HG02623 (cell line): ENCODE results near the gene SULF2.

Experiments used
- ATAC-seq: cut with Tn5 transposase; IDR thresholded peaks from one replicate; pipeline ENCODE4 v1.9.1; 2021; ENCODE audit warnings: moderate library complexity; ENCODE audit not compliant: unreplicated experiment

SULF2 gene

DNA sequence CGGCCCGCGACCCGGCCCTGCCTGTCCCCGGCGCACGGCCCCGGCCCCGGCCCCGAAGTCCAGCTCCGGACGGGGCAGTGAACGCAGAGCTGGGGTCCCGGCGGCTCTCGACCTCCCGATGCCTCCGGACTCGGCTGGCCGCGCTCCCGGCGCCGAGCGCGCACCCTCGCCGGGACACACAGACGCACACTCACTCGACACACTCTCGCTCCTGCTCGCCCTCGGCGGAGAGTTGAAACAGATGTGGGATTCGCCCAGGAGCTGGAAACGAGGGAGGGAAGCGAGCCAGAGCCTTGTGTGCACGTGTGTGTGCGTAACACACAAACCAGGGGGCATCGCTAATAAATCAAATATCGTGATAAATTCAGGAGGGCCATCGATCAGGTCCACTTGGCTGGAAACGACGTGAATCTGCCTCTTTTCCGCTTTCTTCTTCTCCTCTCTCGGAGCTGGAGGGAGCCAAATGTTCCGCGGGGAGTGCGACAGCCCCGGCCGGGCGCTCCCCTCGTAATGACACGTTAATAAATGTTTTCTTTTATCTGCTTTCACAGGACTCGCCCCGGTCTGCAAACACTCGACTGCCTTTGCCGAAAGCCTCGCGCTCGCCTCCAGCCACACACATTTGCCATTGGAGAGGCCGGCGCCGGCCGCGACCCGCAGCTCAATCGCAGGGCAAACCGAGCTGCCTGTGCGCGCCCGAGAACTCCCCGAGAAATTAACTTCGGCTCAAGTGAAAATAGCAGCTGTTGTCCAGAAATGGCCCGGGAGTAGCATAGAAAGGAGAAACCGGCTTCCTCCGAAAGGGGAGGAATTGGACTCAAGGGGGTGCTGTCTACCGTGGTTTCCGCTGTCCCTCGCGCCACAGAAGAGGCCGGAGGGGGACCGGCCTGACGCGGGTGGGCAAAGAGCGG lies 828 bp upstream of the SULF2 start:
- no peak for ATAC-seq

DNA sequence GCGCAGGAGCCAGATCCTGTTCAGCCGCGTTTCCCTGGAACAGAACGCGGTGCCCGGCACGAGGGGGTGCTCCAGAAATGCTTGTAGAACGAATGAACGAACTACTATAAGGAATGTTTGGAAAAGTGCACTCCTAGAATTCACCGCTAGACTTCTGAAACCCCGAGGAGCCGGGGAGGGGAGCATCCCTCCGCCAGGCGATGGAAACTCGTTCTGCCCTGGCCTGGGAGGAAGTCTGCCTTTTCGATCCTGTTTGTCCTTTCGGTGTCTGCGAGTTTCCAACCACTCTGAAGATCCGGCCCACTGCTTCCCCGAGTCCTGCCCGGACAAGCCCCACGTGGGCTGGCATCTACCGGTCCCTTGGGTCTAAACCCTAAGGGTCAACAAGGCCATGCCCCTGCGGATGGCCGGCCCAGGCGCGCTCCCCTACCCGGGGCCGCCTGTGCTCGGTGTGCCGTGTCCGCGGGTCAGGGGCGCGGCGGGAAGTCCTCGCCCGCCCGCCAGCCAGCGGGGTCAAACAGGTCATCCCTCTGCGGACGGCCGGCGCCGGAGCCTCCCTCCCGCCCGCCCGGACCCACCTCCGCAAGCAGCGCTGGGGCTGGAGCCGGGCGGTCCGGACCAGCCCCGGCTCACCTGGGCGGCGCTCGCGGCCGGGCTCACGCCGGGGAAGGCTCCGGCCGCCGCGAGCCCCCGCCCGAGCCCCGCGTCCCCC lies 526 bp downstream of the SULF2 start:
- no peak for ATAC-seq

DNA sequence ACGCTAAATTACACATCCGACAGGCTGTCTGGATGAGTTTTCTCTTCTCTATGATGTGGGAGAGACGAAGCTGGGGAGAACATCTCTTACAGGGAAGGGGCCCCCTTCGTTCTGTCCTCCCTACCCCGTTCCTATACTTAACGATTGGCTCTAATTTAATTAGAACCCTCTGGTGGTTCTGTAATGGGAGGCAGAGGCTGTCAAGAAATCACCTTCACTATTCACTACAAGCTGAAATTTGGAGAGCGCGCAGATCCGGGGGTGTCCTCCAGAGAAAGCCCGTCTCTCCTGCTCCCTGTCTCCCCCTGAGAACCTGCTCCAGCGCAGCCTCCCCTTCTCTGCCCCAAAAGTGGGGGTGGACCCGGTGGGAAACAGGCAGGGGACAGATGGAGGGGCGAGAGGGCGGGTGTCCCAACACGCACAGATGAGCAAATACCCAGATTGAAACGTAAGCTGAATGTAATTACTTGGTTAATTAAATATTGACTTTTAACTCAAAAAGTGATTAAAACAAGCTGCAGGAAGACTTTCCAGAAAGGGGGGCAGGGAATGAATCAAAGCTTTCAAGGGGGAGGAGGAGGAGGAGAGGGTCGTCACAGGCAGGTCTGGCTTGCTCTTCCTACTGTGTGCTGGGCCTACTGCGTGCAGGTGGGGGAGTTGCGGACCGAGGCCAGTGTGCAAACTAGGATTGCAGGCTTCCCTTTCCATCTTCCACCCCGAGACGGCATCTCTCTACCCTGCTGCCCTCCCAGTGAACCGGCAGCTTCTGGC lies 1.3 kb downstream of the SULF2 start:
- ATAC-seq: no peak

DNA sequence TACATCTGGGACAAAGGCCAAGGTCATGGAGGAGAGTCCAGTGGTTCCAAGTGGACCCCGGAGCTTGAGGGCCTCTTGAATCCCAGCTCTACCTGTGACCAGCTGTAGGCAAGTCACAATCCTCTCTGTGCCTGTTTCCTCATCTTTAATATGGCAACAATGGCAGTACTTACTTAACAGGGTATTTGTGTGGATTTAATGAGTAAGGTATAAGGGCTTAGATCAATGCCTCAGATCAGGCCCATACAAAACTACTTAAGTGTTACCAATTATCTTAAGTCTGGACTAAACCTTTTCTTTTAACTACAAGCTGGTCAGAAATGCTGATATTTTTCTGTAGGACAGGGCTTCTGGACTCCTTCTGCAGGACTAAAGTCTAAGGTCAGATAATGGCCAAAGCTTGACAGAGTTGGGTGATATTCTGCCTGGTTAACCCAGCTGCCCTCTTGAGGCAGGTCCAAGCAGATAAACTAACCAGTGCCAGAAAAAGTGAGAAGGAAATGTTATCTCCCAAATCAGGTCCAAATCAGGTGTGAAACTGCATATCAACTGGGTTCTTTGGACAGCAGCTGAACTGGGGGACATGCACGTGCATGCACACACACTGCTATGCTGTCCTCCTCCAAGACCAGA lies 2.2 kb downstream of the SULF2 start:
- no peak for ATAC-seq

DNA sequence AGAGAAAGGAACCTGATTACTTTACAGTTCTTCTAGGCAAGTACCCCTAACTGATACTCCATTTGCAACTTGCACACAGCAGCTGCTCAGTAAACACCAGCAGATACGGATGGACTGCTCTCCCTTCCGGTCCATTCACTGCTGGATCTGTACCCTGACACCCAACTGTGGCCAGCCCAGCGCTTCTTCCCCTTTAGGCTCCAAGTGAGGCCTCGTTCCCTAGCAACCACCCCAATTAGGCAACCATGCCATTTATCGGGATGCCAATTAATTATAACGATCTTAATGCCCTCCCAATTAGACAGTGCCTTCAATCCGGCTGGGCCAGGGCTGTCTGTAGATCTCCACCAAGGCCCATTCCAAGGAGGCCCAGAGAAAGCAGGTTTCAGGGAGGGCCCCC lies 3.2 kb downstream of the SULF2 start:
- no peak for ATAC-seq

DNA sequence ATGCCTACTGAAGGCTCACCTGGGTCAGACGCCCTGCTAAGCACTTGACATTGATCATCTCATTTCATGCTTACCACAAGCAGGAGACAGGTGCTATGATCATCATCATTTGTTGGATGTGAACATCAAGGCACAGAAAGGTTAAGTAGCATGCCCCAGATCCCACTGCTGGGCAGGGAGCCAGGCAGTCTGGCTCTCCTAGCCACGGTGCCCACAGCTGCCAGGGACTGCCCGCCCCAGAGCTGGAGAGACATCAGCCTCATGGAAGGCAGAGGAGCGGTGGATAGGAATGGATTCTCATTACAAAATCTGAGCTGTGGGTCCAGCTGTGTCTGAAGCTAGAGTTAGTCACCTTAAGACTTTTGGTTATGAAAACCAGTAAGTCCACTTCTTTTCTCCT lies 3.6 kb downstream of the SULF2 start:
- no peak for ATAC-seq

DNA sequence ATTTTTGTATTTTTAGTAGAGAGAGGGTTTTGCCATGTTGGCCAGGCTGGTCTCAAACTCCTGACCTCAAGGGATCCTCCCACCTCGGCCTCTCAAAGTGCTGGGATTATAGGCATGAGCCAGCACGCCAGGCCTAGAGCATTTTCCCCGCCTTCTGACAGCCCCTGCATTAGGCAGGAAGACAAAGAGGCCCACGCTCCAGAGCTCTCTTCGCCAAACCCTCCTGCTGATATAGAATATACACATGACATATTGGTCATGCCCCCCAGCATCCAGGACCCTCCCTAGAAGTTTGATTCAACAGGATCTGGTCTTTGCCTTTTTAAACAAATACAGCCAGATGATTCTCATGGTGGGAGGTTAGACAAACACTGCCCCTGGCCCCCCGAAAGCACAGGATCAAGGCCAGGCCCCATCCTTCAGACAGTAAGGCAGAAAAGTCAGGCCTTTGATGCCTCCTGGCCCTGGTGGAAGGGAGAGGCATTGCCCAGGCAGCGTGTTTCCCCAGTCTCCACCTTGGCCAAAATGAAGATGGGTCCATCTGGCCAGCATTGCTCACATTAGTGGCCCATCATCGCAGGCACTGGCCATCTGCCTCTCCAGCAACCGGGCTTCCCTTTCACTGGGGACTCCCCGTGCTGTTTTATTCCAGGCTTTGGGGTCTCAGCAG lies 4.4 kb downstream of the SULF2 start:
- ATAC-seq: no peak

DNA sequence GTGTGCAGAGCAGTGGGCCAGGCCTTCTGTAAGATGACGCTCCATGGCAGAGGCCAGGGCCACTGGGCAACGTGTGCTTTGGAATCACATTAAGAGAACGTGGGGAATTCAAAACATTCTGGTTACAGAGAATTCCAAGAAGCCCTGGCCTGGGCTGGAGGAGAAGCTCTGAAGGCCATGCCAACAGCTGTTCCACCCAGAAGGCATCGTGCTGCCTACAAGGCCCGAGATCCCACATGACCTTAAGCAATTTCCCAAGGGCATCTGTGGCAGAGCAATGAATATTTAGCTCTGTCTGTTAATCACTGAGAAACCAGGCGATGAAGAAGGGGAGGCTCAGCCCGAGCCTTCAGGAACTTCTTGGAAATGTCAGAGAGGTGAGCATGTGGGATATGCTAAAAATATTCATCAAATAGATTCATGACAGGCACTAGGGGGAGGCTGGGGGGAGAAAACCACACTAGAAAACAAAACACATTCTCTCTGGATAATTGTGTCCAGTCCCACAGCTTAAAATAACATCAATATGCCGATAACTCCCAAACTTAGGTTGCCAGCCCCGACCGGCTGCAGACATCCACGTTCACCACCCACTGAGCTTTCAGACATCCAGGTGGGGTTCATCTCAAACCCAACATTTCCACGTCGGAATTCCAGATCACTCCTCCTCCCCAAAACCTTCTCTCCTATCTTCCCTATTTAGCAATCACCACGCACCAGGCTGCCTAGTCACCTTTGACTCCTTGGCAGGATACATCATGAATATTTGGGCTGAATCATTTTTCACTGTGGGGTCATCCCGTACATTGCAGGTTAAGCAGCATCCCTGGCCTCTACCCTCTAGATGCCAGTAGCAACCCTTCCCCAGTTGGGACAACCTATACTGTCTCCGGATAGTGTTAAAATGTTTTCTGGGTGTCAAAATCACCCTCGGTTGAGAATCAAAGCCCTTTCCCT lies 6.6 kb downstream of the SULF2 start:
- no peak for ATAC-seq

DNA sequence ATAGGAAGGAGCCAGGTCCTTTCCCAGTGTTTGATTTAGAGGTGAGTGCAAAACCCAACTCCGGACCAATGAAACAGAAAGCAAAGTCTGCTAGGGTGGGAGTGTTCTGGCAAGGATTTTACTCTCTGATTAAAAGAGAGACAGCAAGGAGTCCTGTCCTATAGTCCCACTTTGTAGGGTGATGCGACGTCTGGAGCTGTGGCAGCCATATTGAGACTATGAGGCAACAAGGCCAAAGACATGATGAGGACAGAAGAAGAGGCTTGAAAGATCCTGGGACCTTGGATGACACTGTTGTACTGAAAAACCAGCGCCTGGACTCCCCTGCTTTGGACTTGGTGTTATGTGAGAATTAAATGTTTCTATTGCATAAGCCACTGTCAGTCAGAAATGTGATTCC lies 8.1 kb downstream of the SULF2 start:
- ATAC-seq: no peak

DNA sequence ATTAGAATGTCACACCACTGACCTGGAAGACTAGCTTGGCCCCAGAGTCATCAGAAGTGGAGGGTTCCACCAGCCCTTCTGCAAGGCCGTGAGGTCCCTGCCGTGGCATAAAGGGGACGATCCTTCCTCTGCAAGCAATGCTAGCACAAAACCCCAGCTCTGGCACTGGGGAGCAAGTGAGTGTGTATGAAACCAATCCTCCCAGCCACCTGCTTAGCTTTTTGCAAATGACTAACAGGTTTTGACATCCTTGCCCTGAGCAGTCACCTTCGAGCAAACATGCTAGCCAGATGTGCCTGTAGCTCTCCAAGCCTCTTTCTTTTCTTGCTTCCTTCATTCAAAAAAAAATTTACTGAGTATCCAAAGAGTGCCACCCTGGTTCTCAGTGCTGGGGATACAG lies 8.6 kb downstream of the SULF2 start:
- ATAC-seq: no peak

DNA sequence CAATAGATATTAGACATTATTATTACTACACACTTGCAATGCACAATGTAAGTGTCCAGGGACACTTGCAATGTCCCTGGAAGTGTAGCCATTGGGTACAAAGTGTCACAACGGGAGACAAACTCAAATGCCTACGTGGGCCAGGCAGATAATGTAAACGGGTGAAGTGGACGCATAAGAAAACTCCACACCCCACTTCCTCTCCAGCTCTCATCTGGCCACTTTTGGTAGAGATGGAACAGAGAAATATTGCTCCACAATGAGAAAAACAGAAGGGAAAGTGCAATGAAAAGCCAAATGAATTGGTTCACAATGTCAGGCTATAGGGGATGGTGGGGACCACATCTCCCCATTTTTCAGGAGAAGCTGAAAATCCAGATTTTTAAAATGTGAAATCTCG lies 9.4 kb downstream of the SULF2 start:
- no peak for ATAC-seq

DNA sequence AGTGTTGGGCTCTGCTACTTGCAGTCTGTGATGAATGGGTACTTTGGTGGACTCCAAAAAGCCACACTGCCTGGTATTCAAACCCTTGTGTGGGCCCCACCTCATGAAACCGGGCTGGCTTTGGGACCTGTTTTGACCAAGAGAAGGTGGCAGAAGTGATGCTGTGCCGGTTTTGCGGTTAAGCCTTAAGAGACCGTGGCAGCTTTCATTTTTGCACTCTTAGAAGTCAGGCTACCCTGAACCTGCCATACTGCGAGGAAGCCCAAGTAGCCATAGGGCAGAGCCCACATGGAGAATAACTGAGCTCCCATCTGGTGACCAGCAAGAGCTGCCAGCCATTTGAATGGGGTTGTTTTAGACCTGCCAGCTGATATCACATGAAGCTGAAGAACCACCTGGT lies 10.2 kb downstream of the SULF2 start:
- ATAC-seq: no peak

DNA sequence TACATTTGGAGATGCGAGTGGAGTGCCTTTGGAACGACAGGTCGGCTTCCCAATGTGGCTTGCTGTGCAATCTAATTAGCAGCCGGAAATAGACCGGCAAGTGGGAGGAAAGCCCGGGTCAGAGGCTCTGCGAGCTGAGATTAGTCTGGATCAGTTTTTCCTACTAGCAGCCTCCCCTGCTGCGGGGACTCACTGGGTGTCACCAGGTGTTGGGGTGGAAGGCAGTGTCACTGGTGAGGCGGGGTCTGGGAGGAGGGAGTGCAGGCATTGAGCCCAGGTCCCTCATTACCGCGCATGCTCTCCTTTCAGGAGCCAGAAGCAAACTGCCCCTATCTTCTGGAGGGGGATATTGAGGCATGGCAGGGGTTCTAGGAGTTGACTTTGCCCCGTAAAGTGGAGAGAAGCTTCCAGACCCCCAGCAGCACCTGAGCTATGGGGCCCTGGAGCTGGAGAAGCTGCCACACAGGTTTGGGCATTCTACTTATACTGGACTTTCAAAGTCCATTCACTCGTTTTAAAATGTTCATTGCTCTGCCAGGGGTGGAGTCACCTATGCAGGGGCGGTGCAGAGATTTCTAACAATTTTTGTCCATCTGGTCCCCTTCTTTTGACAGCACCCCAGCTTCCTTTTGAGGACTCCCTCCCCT lies 11.0 kb downstream of the SULF2 start:
- no peak for ATAC-seq

DNA sequence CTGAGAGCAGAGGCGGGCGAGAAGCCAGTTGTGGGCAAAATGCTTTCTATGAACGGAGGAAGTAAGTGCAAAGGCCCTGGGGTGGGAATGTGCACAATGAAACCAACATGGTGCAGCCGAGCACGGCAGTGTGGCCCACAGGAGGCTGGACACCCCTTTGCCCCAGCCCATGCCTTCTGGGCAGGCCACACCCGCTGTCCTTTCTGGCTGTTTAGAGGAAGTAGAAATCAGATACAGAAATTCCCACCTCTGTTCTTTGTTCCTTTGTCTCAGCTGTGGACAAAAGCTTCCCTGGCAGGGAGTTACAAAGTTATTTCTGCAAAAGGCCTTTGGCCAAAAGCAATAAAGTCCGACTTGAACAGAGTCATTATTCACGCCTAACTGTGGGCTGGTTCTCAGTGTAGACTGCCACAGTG lies 11.9 kb downstream of the SULF2 start:
- no peak for ATAC-seq

DNA sequence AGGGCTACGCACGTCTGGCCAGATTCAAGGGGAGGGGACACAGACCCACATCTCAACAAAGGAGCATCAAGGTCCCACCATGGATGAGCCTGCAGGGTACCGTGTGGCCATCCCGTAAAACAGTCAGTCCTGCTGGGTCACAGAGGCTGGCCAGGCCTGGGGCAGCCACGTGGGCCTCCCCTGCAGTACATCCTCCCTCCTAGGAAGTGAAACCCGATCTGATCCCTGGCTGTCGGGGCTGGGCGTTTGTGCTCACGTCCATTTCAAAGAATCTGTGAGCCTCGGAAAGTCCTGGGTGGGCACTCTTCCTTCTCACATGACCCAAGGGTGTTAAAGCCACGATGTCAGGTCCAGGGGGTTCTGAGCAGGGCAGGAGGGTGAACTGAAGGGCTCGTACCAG lies 14.3 kb downstream of the SULF2 start:
- no peak for ATAC-seq

DNA sequence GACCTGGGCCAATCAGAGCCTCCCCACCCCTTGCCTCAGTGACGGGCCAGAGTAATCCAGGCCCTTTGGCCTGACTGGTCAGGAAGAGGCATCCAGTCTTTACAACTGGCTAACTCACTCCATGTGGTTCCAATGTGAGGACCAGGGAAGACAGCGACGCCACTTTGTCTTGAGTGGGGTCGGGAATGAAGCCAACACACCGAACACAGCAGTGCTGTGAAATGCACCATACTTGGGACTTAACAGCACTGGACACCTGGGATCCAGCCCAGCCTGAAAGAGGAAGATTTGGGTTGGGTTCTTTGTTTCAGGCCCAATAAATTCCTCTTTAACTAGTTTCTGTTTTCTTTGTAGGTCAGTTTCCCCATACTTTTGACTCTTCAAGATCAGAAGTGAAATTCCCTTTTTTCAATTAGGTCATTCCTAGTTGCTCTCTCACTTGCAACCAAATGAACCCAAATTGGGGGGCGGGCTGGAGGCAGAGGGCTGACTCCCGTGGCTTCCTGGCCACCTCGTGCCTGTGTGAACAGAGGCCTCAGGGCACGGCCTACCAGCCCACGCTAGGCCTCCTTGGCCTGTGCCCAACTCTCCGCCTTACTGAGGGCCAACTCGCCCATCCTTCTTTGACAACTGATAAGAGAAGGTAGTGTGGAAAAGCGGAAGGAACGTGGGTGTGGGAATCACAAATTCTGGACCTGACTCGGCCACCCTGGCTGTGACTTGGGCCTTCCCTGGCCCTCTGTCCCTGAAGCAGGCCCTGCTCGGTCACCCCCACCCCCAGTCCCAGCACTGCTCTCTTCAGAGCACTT lies 17.1 kb downstream of the SULF2 start:
- no peak for ATAC-seq

DNA sequence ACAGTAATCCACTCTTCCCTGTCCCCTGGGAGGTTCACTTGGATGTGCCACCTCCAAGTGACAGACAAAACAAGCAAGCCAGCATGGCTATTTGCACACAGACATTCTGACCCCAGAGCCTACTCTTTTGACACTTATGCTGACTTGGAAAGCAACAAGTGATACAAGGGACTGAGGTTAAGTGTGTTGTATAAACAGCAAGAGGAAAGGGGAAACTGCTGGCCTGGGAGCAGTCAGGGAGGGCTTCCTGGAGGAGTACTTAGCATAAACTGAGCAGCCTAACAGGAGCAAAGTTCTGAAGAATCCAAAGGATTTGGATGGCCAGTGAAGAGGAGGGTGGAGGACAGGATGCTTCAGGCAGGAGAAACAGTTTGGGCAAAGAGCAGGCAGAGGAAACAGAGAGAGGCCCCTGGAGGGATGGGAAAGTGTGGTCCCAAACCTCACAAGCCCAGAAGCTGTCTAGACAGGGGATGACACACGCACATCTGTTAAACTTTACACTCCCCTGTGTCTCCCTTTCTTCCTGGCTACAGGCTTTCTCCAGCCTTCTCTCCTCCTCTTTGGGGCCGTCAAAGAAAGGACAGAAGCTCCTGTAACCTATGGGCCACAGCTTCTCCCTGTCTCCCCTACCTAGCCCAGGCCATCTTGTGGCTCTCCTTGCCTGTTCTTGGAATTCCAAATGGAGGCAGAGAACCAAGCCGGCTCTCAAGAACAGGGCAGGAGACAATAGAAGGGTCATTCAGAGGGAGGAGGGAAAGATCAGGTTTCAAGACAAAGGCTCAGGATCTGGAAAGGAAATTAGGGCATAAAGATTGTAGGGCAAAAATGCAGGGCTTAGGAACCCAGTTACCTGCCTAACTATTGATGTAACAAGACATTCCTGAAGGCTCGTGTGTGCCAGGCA lies 19.3 kb downstream of the SULF2 start:
- ATAC-seq: no peak
